Activated CD4-positive, alpha-beta T cell treated with anti-CD3 and anti-CD28 coated beads, Interleukin-2, amount 50 U/mL, for 16 hours (primary cell): ENCODE results near the gene LMF2.

Experiments used
- DNase-seq: peaks from one replicate; pipeline ENCODE4 v3.0.0-alpha.2; 2020

Gene LMF2

DNA sequence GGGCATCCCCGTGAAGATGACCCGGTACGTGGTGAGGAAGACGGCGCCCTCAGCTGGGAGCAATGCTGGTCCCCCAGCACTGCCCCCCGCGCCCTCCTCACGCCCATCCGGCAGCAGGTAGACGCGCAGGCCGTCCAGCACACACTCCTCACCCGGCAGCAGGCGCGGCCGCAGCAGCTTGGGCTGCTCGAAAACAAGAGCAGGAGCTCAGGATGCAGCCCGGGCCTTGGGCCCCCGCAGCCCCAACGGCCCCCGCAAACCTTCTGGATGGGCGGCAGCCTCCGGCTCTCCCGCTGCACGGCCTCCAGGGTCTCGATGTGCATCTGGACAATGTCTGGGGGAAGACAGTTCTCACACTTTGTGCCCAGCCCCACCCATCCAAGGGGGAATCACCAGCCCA is 46.0 kb downstream of the LMF2 start:
- no peak for DNase-seq

DNA sequence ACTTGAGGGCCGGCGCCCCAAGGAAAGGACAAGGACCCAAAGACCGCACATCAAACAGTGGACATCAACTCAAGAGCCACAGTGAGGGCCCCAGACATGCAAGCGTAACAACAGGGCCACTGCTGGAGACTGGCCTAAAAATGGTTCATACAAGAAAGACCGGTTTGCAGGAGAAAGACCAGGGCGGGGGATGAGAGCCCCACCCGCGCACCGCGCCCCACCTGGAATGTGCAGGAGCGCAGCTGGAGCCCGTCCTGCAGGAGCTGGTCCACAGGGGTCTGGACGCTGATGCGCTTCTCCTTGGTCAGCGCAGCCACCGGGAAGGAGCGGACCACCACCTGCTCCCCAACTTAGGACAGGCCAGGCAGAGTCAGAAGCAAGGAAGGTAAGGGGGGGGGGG is 46.6 kb downstream of the LMF2 start:
- DNase-seq, result no peak

DNA sequence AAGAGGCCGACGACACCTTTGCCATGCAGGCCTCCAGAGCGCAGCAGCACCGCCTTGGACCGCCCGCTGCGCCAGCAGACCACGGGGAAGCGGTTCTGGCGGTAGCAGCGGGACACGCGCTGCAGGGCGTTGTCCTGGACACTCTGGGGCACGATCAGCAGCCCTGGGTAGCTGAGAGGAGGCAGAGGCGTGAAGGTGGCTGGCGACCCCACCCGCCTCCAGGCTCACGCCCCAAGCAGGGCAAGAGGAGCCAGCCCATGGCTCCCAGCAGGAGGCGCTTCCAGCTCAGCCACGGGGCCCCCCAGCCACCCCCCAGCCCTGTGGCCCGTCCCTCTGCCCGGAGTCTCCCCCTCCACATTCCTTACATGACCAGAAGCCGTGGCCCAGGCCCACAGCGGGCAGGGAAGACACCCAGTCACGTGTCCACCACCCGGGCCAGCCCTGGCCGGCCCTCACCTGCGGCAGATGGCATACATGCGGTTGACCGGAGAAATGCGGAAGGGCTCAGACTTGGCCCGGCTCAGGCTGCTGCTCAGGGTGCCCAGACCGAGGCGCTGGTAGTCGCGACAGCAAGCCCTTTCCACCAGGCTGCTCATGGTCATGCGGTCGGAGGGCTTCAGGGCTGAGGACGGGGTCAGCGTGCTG is 47.9 kb downstream of the LMF2 start:
- no peak for DNase-seq

DNA sequence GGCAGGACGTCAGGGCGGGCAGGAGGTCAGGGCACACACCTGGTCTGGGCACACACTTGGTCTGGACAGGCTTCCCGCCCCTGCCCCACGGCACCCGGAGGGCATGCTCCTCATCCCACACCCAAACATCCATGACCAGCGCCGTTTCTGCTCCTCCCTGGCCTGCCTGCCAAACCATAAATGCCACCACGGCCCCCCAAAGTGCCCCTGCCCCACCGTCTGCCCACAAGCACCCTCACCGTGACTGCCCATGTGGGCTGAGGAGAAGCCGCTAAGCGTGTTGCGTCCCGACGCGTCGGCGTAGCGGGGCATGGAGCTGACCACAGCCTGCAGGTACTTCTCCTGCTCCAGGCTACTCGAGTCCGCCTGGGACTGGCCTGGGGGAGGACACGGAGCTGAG is 48.5 kb downstream of the LMF2 start:
- DNase-seq, result no peak

DNA sequence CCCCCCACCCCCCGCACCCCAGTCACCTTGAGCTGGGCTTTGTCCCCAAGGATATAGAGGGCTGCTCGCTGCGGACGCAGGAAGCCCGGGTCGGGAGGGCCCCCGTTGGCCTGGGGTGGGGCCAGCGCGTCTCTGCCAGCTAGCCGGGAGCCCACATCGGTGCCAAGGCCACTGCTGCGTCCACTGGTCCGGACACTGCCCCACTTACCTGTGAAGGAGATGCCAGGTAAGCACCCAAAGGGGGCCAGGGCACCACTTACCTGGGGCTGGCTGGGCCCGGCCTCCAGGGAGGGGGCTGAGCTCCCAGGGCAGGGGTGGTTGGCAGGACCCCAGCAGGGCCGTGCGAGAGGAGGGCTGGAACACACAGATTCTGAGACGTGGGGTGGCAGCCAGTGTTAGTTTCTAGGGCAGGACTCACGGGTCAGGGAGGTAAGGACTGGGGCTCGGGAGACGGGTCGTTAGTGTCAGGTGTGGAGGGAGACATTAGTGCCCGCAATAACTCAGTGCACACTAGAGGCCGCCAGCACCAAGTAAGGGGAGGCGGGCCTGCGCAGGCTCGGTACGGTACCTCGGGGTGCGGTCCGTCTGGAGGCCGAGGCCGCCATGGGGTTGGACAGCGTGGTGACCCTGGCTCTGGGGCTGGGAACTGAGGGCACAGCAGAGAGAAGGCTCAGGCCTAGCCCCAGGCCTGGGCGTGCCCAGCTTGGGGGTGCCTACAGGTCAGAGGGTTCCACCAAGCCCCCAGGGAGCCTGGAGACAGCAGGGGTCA is 50.9 kb downstream of the LMF2 start:
- no peak for DNase-seq

DNA sequence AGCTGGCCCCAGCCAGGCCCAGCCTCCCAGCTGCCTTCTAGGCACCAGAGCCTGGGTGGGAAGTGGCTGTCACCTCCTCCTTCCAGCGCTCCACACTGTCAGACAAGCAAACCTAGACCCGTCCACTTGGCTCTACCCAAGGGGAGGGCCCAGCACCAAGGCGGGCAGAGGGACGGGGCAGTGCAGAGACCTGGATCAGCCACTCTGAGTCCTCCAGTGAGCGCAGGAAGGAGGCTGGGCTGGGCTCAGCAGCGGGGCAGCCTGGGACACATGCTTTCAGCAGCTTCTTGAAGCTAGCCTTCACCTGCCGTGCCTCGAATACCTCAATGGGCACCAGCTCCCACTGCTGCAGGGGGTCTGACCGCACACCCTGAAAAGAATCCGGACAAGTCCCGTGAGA is 51.5 kb downstream of the LMF2 start:
- DNase-seq, result no peak

DNA sequence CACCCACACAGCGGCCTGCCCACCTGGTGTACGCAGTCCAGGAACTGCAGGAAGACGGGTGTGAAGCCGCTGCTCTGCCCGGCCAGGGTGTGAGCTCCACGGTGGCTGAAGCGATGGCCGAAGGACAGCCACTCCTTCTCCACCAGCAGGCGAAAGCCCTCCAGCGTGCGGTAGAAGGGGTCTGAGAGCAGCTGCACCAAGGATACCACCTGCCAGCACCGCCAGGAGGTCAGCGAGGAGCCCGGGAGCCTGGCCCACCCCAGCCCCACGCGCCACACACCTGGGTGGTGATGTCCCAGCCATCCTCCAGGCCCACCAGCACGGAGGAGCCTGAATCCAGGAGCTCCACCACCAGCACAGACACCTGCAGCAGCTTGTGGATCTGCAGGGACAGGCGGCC is 52.3 kb downstream of the LMF2 start:
- no peak for DNase-seq

DNA sequence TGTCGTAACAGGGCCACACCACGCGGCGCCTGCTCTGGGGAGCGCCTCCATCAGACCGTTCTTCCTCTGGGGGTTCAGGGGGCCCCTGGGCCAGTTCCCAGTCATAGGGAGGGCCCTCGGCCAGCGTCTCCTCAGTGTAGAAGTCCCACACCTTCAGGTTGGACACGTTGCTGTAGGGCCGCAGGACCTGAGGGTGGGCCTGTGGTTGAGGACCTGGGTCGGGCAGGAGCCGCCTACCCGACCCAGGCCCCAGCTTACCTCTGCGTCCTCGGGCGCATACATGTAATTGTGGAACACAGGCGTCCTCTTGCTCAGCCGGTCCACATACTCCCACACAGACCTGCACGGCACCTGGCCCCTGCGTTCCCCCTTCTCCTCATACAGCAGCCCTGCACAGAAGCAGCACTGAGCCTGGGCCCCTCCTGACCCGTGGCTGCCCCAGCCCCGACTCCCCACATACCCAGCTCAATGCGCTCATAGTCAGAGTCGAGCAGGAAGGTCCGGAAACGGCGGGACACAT is 52.9 kb downstream of the LMF2 start:
- no peak for DNase-seq
